ENCODE data around the gene PTPRG. TPM values are rescaled to one million over a fixed set of nuclear protein-coding genes. Genes with fewer than 3 reads are reported as not detected.

PTPRG gene
- total RNA-seq, 4 donors from 2014 or later: 21.1 to 54.2 (median 30.6) TPM

- peaks cover 42 to 52% of the 10 kb centered on the region in 2 donors for H3K4me1 ChIP-seq
- ATAC-seq (peak in 1 of 2 donors; percentile 45), DNase-seq (no peak)
- intact Hi-C loops (cut with DNase I; ENCODE audit: low total_unique reads): no loop called here
- no peaks in the 10 kb centered on the region for H3K27me3 ChIP-seq
- peak overlapping the region in 1 of 4 donors; percentile 56 for H3K27ac ChIP-seq
- in situ Hi-C loops (cut with MboI; ENCODE audit: low sequenced_read_pairs in 4 of 4): no loop called here
- no peaks in the 10 kb centered on the region for H3K36me3 ChIP-seq
- no peak overlapping the region for H3K4me3 ChIP-seq
- TF ChIP-seq CTCF (IDR thresholded peaks at IDR 0.05 in 4 of 5, conservative IDR thresholded peaks at IDR 0.05 in 1 of 5): no peak
- H3K9me3 ChIP-seq: no peaks in the 10 kb centered on the region
Observed at GRCh38 chr3:61875046-61875844, 313.9 kb downstream of the PTPRG start.

GRCh38 chr3:61875976-61876671 is 314.8 kb downstream of the PTPRG start:
- peaks cover 42 to 52% of the 10 kb centered on the region in 2 donors for H3K4me1 ChIP-seq
- in situ Hi-C loops (cut with MboI; ENCODE audit: low sequenced_read_pairs in 4 of 4): no loop called here
- DNase-seq: no peak

GRCh38 chr3:61876797-61877196 is 315.4 kb downstream of the PTPRG start:
- Histone ChIP-seq H3K27ac (no peak overlapping the region), H3K9me3 (no peaks in the 10 kb centered on the region), H3K27me3 (no peaks in the 10 kb centered on the region), H3K4me3 (no peak overlapping the region), H3K36me3 (no peaks in the 10 kb centered on the region), H3K4me1 (peaks cover 43 to 46% of the 10 kb centered on the region in 2 donors)
- intact Hi-C loops (cut with DNase I; ENCODE audit: low total_unique reads): no loop called here
- DNase-seq (no peak), ATAC-seq (no peak)
- TF ChIP-seq CTCF (IDR thresholded peaks at IDR 0.05 in 4 of 5, conservative IDR thresholded peaks at IDR 0.05 in 1 of 5) (no peak), POLR2A (IDR thresholded peaks at IDR 0.05) (no peak)
- in situ Hi-C loops (cut with MboI; ENCODE audit: low sequenced_read_pairs in 4 of 4): no loop called here

More at GRCh38 chr3:61875976-61876671, 314.8 kb downstream of the PTPRG start:
- H3K9me3 ChIP-seq: no peaks in the 10 kb centered on the region
- no peak for ATAC-seq
- peak overlapping the region in 1 of 4 donors; percentile 56 for H3K27ac ChIP-seq
- no peaks in the 10 kb centered on the region for H3K36me3 ChIP-seq
- intact Hi-C loops (cut with DNase I; ENCODE audit: low total_unique reads): no loop called here
- no peak for TF ChIP-seq CTCF (IDR thresholded peaks at IDR 0.05 in 4 of 5, conservative IDR thresholded peaks at IDR 0.05 in 1 of 5)
- TF ChIP-seq POLR2A (IDR thresholded peaks at IDR 0.05): no peak
- no peaks in the 10 kb centered on the region for H3K27me3 ChIP-seq
- no peak overlapping the region for H3K4me3 ChIP-seq

GRCh38 chr3:61877359-61878138 is 316.2 kb downstream of the PTPRG start:
- TF ChIP-seq CTCF (IDR thresholded peaks at IDR 0.05 in 4 of 5, conservative IDR thresholded peaks at IDR 0.05 in 1 of 5): peak in 1 of 5 experiments; percentile 14
- no peak for TF ChIP-seq POLR2A (IDR thresholded peaks at IDR 0.05)
- no peaks in the 10 kb centered on the region for H3K27me3 ChIP-seq
- in situ Hi-C loops (cut with MboI; ENCODE audit: low sequenced_read_pairs in 4 of 4) (no loop called here), intact Hi-C loops (cut with DNase I; ENCODE audit: low total_unique reads) (no loop called here)
- H3K9me3 ChIP-seq: no peaks in the 10 kb centered on the region
- H3K36me3 ChIP-seq: no peaks in the 10 kb centered on the region
- DNase-seq (no peak), ATAC-seq (no peak)
- no peak overlapping the region for H3K27ac ChIP-seq
- peaks cover 43% of the 10 kb centered on the region in 2 donors for H3K4me1 ChIP-seq
- no peak overlapping the region for H3K4me3 ChIP-seq
